ENCODE measurements around the gene NDOR1. TPM values are rescaled to one million over a fixed set of nuclear protein-coding genes. Genes with fewer than 3 reads are reported as not detected.

Gene NDOR1
- total RNA-seq, 1 donor from 2014 or later: 26.9 TPM

DNA sequence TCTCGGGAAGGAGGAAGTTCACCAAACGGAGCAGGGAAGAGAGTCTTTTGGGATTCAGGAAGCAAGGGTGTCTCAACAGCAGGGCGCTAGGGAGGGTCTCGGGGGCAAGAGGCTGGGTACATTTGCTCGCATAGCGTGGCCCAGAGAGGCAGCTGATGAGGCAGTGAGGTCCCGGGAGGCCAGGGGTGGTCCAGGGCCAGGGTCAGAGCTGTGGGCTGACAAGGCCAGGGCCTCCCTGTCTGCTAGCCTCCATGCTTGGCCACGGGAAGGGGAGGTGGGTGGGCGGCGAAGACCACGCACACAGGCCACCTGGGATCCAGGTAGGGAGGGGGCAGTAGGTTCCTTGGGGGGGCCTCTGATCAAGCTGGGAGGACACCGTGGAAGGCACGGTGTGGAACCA, 6.0 kb downstream of the NDOR1 start:
- no peak for DNase-seq (ENCODE audit: low read depth)
- TF ChIP-seq, protein P1, sequence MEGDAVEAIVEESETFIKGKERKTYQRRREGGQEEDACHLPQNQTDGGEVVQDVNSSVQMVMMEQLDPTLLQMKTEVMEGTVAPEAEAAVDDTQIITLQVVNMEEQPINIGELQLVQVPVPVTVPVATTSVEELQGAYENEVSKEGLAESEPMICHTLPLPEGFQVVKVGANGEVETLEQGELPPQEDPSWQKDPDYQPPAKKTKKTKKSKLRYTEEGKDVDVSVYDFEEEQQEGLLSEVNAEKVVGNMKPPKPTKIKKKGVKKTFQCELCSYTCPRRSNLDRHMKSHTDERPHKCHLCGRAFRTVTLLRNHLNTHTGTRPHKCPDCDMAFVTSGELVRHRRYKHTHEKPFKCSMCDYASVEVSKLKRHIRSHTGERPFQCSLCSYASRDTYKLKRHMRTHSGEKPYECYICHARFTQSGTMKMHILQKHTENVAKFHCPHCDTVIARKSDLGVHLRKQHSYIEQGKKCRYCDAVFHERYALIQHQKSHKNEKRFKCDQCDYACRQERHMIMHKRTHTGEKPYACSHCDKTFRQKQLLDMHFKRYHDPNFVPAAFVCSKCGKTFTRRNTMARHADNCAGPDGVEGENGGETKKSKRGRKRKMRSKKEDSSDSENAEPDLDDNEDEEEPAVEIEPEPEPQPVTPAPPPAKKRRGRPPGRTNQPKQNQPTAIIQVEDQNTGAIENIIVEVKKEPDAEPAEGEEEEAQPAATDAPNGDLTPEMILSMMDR (conservative IDR thresholded peaks at IDR 0.05; ENCODE audit: low read depth, low read length): no peak
- no peak overlapping the region for H3K4me3 ChIP-seq (ENCODE audit: low read depth, low read length)

DNA sequence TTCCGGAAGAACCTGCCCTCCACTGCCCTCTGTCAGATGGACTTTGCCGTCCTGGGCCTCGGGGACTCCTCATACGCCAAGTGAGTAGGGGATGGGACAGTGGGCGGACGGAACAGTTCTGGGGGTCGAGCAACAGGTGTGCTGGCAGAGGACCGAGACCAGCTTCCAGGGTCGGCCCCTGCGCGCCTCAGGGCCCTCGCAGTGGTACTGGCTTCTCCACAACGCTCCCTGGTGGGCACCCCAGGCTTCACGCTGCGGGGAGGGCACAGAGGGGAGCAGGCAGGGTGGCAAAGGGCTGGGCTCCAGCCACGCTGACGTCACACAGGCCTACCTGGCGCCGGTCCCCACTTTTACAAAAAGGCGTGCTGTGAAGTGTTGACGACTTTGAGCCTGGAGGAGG, 7.0 kb downstream of the NDOR1 start:
- H3K4me3 ChIP-seq (ENCODE audit: low read depth, low read length): no peak overlapping the region
- DNase-seq (ENCODE audit: low read depth): no peak
- TF ChIP-seq, protein P1 (conservative IDR thresholded peaks at IDR 0.05; ENCODE audit: low read depth, low read length): peak; percentile 11

DNA sequence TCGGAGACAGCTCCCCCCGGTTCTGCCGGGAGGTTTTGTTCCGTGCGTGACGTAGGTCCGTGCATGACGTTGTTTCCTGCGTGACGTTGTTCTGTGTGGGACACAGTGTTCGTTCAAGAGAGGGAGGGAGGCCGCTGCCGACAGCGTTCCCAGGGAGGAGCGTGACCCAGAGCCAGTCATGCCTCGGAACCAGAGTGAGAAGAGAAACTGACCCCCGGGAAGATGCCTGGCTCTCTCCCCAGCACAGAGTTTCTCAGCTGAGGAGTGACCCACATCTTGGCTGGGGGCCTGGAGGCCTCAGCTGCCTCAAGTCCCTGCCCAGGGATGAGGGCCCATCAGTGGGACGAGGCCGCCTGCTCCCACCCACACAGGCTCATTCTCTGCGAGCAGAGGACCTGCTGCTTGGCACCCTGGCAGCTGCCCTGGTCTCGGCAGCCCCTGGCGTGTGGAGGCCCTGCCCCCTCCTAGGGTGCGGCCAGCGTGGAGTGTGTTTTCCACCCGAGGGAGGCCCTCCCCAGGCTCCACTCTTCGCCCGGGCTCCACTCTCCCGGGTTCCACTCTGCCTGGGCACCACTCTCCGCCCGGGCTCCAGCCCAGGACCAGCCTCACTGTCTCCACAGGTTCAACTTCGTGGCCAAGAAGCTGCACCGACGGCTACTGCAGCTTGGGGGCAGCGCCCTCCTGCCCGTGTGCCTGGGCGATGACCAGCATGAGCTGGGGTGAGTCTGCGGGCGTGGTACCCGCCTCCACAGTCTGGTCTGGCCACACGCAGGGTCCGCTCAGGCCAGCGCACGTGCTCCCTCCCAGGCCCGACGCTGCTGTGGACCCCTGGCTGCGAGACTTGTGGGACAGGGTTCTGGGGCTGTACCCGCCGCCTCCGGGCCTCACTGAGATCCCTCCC, 7.9 kb downstream of the NDOR1 start:
- TF ChIP-seq, protein P1 (conservative IDR thresholded peaks at IDR 0.05; ENCODE audit: low read depth, low read length): peak; percentile 33
- no peak for DNase-seq (ENCODE audit: low read depth)
- H3K4me3 ChIP-seq (ENCODE audit: low read depth, low read length): no peak overlapping the region

DNA sequence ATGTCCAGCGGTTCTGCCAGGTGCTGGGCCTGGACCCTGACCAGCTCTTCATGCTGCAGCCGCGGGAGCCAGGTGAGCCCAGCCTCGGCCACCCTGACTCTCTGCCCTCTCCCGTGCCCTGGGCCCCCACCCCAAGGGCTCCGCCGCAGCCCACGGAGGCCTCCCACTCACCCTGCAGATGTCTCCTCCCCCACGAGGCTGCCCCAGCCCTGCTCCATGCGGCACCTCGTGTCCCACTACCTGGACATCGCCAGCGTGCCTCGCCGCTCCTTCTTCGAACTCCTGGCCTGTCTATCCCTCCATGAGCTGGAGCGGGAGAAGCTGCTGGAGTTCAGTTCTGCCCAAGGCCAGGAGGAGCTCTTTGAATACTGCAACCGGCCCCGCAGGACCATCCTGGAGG, 9.1 kb downstream of the NDOR1 start:
- no peak overlapping the region for H3K4me3 ChIP-seq (ENCODE audit: low read depth, low read length)
- no peak for DNase-seq (ENCODE audit: low read depth)
- TF ChIP-seq, protein P1 (conservative IDR thresholded peaks at IDR 0.05; ENCODE audit: low read depth, low read length): no peak

DNA sequence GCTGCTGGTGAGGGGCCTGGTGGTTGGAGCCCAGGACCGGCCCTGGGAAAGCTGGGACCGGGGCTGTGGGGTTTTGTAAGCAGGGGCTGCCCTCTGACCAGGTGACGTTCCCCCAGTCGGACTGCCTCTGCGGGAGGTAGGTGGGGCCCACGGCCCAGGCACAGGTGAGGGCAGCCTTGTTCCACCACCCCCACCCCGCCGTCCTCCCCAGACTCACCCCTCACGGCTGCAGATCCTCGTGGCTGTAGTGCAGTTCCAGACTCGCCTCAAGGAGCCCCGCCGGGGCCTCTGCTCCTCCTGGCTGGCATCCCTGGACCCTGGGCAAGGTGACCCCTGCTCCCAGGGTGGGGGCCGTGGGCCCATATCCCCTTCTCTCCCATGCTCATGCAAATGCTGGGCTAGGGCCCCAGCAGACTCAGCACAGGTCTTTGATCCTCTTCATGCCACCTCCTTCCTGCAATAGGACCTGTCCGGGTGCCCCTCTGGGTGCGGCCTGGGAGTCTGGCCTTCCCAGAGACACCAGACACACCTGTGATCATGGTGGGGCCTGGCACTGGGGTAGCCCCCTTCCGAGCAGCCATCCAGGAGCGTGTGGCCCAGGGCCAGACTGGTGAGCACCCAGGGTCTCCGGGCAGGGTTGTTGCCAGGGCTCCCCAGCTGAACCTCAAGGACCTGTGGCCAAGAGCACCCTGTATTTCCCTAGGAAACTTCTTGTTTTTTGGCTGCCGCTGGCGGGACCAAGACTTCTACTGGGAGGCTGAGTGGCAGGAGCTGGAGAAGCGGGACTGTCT, 9.9 kb downstream of the NDOR1 start:
- H3K4me3 ChIP-seq (ENCODE audit: low read depth, low read length): no peak overlapping the region
- DNase-seq (ENCODE audit: low read depth): no peak
- TF ChIP-seq, protein P1 (conservative IDR thresholded peaks at IDR 0.05; ENCODE audit: low read depth, low read length): no peak

DNA sequence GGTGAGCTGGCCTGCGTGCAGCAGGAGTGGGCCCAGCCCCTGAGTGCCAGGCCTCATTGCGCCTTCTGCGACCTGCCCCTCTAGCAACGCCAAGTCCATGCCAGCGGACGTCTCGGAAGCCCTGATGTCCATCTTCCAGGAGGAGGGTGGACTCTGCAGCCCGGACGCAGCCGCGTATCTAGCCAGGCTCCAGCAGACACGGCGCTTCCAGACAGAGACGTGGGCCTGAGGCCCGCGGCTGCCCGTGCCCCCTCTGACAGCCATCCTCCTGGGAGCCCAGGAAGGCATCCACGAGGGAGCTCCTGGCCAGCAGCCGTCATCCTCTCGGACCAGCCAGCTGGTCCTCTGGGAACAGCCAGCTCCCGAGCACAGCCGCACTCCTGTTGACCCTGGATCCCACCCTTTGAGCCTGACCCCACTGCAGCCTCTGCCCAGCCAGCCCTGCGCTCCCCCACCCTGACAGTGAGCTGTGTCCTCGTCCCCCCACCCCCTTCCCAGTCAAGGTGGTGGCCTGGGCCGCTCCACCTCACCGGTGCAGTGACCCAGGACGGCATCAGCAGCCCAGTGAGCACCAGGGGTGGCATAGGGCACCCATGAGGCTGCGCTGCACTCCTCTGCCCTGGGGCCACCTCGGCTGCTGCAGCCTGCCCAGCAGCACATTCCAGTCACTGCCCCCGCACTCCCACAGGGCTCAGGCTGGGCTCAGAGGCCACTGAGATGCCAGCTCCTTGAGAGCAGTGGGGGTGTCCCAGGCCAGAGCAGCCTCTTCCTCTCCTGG, 10.9 kb downstream of the NDOR1 start:
- DNase-seq (ENCODE audit: low read depth): no peak
- H3K4me3 ChIP-seq (ENCODE audit: low read depth, low read length): no peak overlapping the region
- TF ChIP-seq, protein P1 (conservative IDR thresholded peaks at IDR 0.05; ENCODE audit: low read depth, low read length): no peak

Data from epithelial cell of proximal tubule (primary cell).